ENCODE measurements around the gene DZIP3. TPM values are rescaled to one million over a fixed set of nuclear protein-coding genes. Genes with fewer than 3 reads are reported as not detected.

The DZIP3 gene
- total and polyA plus RNA-seq, 2 of the 13 experiments (the other 11 are each of a cell fraction or from before 2014, with no cell fraction given) = 11.3 to 17.3 TPM

GRCh38 chr3:108555966-108556581 lies 33.4 kb upstream of the DZIP3 start:
- ChIA-PET POLR2A (no interaction called here), CTCF (ENCODE audit: low intra/inter-chr PET ratio, low total read pairs) (no interaction called here)
- no peaks in the 10 kb centered on the region for H3K79me2 ChIP-seq (ENCODE audit: insufficient read depth, low read length)
- no peak overlapping the region for H3K9ac ChIP-seq (ENCODE audit: insufficient read depth, low read depth, low read length)
- in situ Hi-C loops (cut with HindIII; ENCODE audit: extremely low pct_ligation_motif_present, low pct_unique_long_range_greater_than_20kb) (no loop called here), intact Hi-C loops (cut with micrococcal nuclease; ENCODE audit: unreplicated experiment) (no loop called here)
- BruUV-seq (replicated peaks) = no TSS peak
- 93% methylated on average over 2 of the region's 2 CpGs for WGBS (ENCODE audit: low lambda C conversion rate)
- no peak overlapping the region for H3K4me2 ChIP-seq (ENCODE audit: low read depth, low read length)
- DNase-seq (ENCODE audit: low spot score) (no peak), ATAC-seq (no peak), FAIRE-seq (no peak)
- no peaks in the 10 kb centered on the region for H4K20me1 ChIP-seq (ENCODE audit: insufficient read depth, low read length)
- no peaks in the 10 kb centered on the region for H3K9me3 ChIP-seq (ENCODE audit: low read length)
- no peaks in the 10 kb centered on the region for H3K27me3 ChIP-seq (ENCODE audit: control insufficient read depth in 1 of 2, insufficient read depth in 2 of 2, low read length in 2 of 2)
- no peak for TF ChIP-seq PCBP2 (optimal IDR thresholded peaks at IDR 0.05; ENCODE audit: low read depth, low read length, poor library complexity, severe bottlenecking)
- TF ChIP-seq ZNF607 (CRISPR knock-in tag; IDR thresholded peaks at IDR 0.05; ENCODE audit: borderline replicate concordance) = no peak
- TF ChIP-seq, protein P1, sequence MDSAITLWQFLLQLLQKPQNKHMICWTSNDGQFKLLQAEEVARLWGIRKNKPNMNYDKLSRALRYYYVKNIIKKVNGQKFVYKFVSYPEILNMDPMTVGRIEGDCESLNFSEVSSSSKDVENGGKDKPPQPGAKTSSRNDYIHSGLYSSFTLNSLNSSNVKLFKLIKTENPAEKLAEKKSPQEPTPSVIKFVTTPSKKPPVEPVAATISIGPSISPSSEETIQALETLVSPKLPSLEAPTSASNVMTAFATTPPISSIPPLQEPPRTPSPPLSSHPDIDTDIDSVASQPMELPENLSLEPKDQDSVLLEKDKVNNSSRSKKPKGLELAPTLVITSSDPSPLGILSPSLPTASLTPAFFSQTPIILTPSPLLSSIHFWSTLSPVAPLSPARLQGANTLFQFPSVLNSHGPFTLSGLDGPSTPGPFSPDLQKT (CRISPR knock-in tag; IDR thresholded peaks at IDR 0.05; ENCODE audit: borderline replicate concordance) = no peak
- TF ChIP-seq NCOA1 (CRISPR knock-in tag; IDR thresholded peaks at IDR 0.05) = no peak
- TF ChIP-seq U2AF1 (optimal IDR thresholded peaks at IDR 0.05; ENCODE audit: low read depth, low read length) = no peak
- no peak for TF ChIP-seq GATA4 (IDR thresholded peaks at IDR 0.05; ENCODE audit: borderline replicate concordance, low read depth)
- TF ChIP-seq ISX (CRISPR knock-in tag; conservative IDR thresholded peaks at IDR 0.05) = no peak
- TF ChIP-seq ZFP37 (CRISPR knock-in tag; IDR thresholded peaks at IDR 0.05; ENCODE audit: borderline replicate concordance) = no peak
- no peak for TF ChIP-seq ZNF672 (CRISPR knock-in tag; IDR thresholded peaks at IDR 0.05)
- no peak for TF ChIP-seq ZNF124 (CRISPR knock-in tag; IDR thresholded peaks at IDR 0.05)
- no peak for TF ChIP-seq ZNF232 (CRISPR knock-in tag; IDR thresholded peaks at IDR 0.05; ENCODE audit: borderline replicate concordance)
- peak; percentile 36 to 65; a peak in 2 of 4 replicates for TF ChIP-seq MAFK (conservative IDR thresholded peaks at IDR 0.05 in 1 of 2, IDR thresholded peaks at IDR 0.05 in 1 of 2; ENCODE audit: low read length in 2 of 2)
- TF ChIP-seq DRAP1 (CRISPR knock-in tag; IDR thresholded peaks at IDR 0.05) = no peak
- no peak for TF ChIP-seq ZNF766 (CRISPR knock-in tag; IDR thresholded peaks at IDR 0.05; ENCODE audit: borderline replicate concordance)
- TF ChIP-seq MAFF (IDR thresholded peaks at IDR 0.05; ENCODE audit: low read depth, low read length) = peak; percentile 64
- peaks cover 0 to 27% of the 10 kb centered on the region in 2 experiments; a peak in 3 of 5 replicates for H3K36me3 ChIP-seq (replicated peaks in 1 of 2; ENCODE audit: control insufficient read depth in 1 of 2, insufficient read depth in 2 of 2, low read length in 2 of 2)
- no peak overlapping the region for H3K4me3 ChIP-seq (replicated peaks in 1 of 3; ENCODE audit: insufficient read depth in 1 of 3, low read depth in 2 of 3, low read length in 3 of 3)
- H3K4me1 ChIP-seq (ENCODE audit: insufficient read depth, low read length) = peaks cover 14% of the 10 kb centered on the region
- no peak overlapping the region for H3K27ac ChIP-seq (ENCODE audit: extremely low read length, insufficient read depth, low read length)
- no peak overlapping the region for H2AFZ ChIP-seq (ENCODE audit: low read length)
